Fibroblast of lung (primary cell): ENCODE results near the gene ERI3. TPM values are rescaled to one million over a fixed set of nuclear protein-coding genes. Genes with fewer than 3 reads are reported as not detected.

Experiments
- DNase-seq, 2 donors: peaks; one replicate each; pipeline versions ENCODE4 v3.0.0 to v3.0.0-alpha.2; 2010; ENCODE audit warnings: low read depth in 2 of 2
- H2AFZ ChIP-seq: 2 replicates; pipeline ENCODE4 v1.5.1; 2012; ENCODE audit warnings: low read length, control low read depth, inconsistent platforms
- H3K27ac ChIP-seq: 2 replicates; pipeline ENCODE4 v1.5.1; 2011; ENCODE audit warnings: low read length, control low read depth; ENCODE audit not compliant: insufficient read depth
- H3K27me3 ChIP-seq: 2 replicates; pipeline ENCODE4 v1.5.1; 2011; ENCODE audit warnings: mild to moderate bottlenecking, low read length; ENCODE audit not compliant: control insufficient read depth, insufficient read depth
- H3K36me3 ChIP-seq: 2 replicates; pipeline ENCODE4 v1.5.1; 2011; ENCODE audit warnings: low read length; ENCODE audit not compliant: control insufficient read depth, insufficient read depth
- H3K4me1 ChIP-seq: 2 replicates; pipeline ENCODE4 v1.5.1; 2011; ENCODE audit warnings: low read length; ENCODE audit not compliant: control insufficient read depth, insufficient read depth; ENCODE audit errors: extremely low read depth
- H3K4me2 ChIP-seq: 2 replicates; pipeline ENCODE4 v1.5.1; 2011; ENCODE audit warnings: low read length, control low read depth; ENCODE audit not compliant: insufficient read depth; ENCODE audit errors: extremely low read depth
- H3K4me3 ChIP-seq, 4 experiments: fragments of 200-600 bp in 1 of 4; sonication (generic) in 1 of 4; replicated peaks in 1 of 4; 2 replicates each; pipeline ENCODE4 v1.5.1; 2011 to 2016; ENCODE audit warnings: low read length in 4 of 4, low read depth in 3 of 4, mild to moderate bottlenecking in 3 of 4, control low read depth in 2 of 4, inconsistent platforms in 1 of 4, mixed read lengths in 1 of 4; ENCODE audit not compliant: insufficient read depth in 1 of 4; ENCODE audit errors: control extremely low read depth in 1 of 4
- H3K79me2 ChIP-seq: 2 replicates; pipeline ENCODE4 v1.5.1; 2012; ENCODE audit warnings: mild to moderate bottlenecking, low read length, inconsistent platforms; ENCODE audit not compliant: control insufficient read depth, insufficient read depth
- H3K9ac ChIP-seq: 2 replicates; pipeline ENCODE4 v1.5.1; 2011; ENCODE audit warnings: mild to moderate bottlenecking, low read length, control low read depth; ENCODE audit not compliant: insufficient read depth
- H3K9me3 ChIP-seq: 2 replicates; pipeline ENCODE4 v1.5.1; 2012; ENCODE audit warnings: low read depth, low read length; ENCODE audit not compliant: control insufficient read depth, insufficient read depth
- H4K20me1 ChIP-seq: 2 replicates; pipeline ENCODE4 v1.5.1; 2011; ENCODE audit warnings: low read length; ENCODE audit not compliant: control insufficient read depth, insufficient read depth; ENCODE audit errors: extremely low read depth
- CTCF ChIP-seq, 2 donors: IDR thresholded peaks in 1 of 2; conservative IDR thresholded peaks in 1 of 2; 1 replicate in 1 of 2; 2 replicates in 1 of 2; pipeline ENCODE4 v1.5.1; 2011 to 2012; ENCODE audit warnings: low read length in 2 of 2, control low read depth in 1 of 2, inconsistent platforms in 1 of 2, low read depth in 1 of 2, mild to moderate bottlenecking in 1 of 2
- EZH2 ChIP-seq: IDR thresholded peaks from 2 replicates; pipeline ENCODE4 v1.5.1; 2012; ENCODE audit warnings: low read length, control low read depth, mild to moderate bottlenecking; ENCODE audit errors: missing control alignments
- polyA plus RNA-seq, 2 donors: library from polyadenylated mRNA; depleted of rRNA in 1 of 2; stranded (reverse) in 1 of 2; unstranded in 1 of 2; fragments of >200 nt; gene quantifications; 2 replicates each; pipeline ENCODE4 v1.2.1, GENCODE V29; 2011 to 2012; ENCODE audit warnings: missing spikeins in 1 of 2
- total RNA-seq: library from RNA; depleted of rRNA; stranded (reverse); fragments of >200 nt; gene quantifications from 2 replicates; pipeline ENCODE4 v1.2.1, GENCODE V29; 2014

ERI3 gene
- total and polyA plus RNA-seq, 2 donors (not counting 1 experiment from before 2014, with no cell fraction given): 43.4 to 44.9 TPM

GRCh38 chr1:44266400-44267344 is 88.4 kb downstream of the ERI3 start:
- Histone ChIP-seq H3K9me3 (no peaks in the 10 kb centered on the region), H3K79me2 (no peaks in the 10 kb centered on the region), H4K20me1 (no peaks in the 10 kb centered on the region), H3K27ac (no peak overlapping the region), H3K4me1 (no peaks in the 10 kb centered on the region), H3K27me3 (no peaks in the 10 kb centered on the region), H2AFZ (no peak overlapping the region), H3K4me3 (no peak overlapping the region), H3K4me2 (no peak overlapping the region), H3K9ac (no peak overlapping the region), H3K36me3 (no peaks in the 10 kb centered on the region)
- TF ChIP-seq CTCF (conservative IDR thresholded peaks at IDR 0.05 in 1 of 2, IDR thresholded peaks at IDR 0.05 in 1 of 2; ENCODE audit: low read depth in 1 of 2, low read length in 2 of 2): no peak
- no peak for TF ChIP-seq EZH2
- DNase-seq: no peak

- no peak overlapping the region for H3K9ac ChIP-seq
- no peaks in the 10 kb centered on the region for H4K20me1 ChIP-seq
- no peak overlapping the region for H3K4me3 ChIP-seq
- no peaks in the 10 kb centered on the region for H3K79me2 ChIP-seq
- H3K36me3 ChIP-seq: no peaks in the 10 kb centered on the region
- no peaks in the 10 kb centered on the region for H3K4me1 ChIP-seq
- H3K4me2 ChIP-seq: no peak overlapping the region
- TF ChIP-seq EZH2 (no peak), CTCF (conservative IDR thresholded peaks at IDR 0.05 in 1 of 2, IDR thresholded peaks at IDR 0.05 in 1 of 2; ENCODE audit: low read depth in 1 of 2, low read length in 2 of 2) (no peak)
- no peak for DNase-seq
- no peaks in the 10 kb centered on the region for H3K9me3 ChIP-seq
- H2AFZ ChIP-seq: no peak overlapping the region
- H3K27ac ChIP-seq: no peak overlapping the region
- no peaks in the 10 kb centered on the region for H3K27me3 ChIP-seq
Measured at GRCh38 chr1:44265656-44266358, 89.2 kb downstream of the ERI3 start.

GRCh38 chr1:44264451-44264771 is 90.6 kb downstream of the ERI3 start:
- no peaks in the 10 kb centered on the region for H3K9me3 ChIP-seq
- H3K79me2 ChIP-seq: no peaks in the 10 kb centered on the region
- no peak overlapping the region for H3K4me2 ChIP-seq
- H4K20me1 ChIP-seq: no peaks in the 10 kb centered on the region
- no peak overlapping the region for H3K4me3 ChIP-seq
- DNase-seq: no peak
- no peak for TF ChIP-seq EZH2
- TF ChIP-seq CTCF (conservative IDR thresholded peaks at IDR 0.05 in 1 of 2, IDR thresholded peaks at IDR 0.05 in 1 of 2; ENCODE audit: low read depth in 1 of 2, low read length in 2 of 2): no peak
- no peaks in the 10 kb centered on the region for H3K4me1 ChIP-seq
- H3K9ac ChIP-seq: no peak overlapping the region
- no peak overlapping the region for H2AFZ ChIP-seq
- H3K36me3 ChIP-seq: no peaks in the 10 kb centered on the region
- H3K27ac ChIP-seq: no peak overlapping the region
- no peaks in the 10 kb centered on the region for H3K27me3 ChIP-seq
